HCT116 (cell line): ENCODE measurements around the gene ELAVL2. TPM values are rescaled to one million over a fixed set of nuclear protein-coding genes. Genes with fewer than 3 reads are reported as not detected.

Experiments used
- ATAC-seq: fragments of 200-7000 bp; cut with Tn5 transposase; 2 replicates; pipeline ENCODE4 v1.9.1; 2020; ENCODE audit warnings: mild to moderate bottlenecking, moderate library complexity
- BruUV-seq: library from RNA; stranded (reverse); fragments of 400-500 nt; replicated peaks from 2 replicates; lab custom pipeline; 2021; lab: Mats Ljungman, UMichigan
- CTCF ChIA-PET: fragments of 300-600 bp; sonication (Branson Sonifier 250); formaldehyde crosslinking; loops from one replicate; lab custom pipeline; 2021; ENCODE audit warnings: antibody characterized with exemption; lab: Charles Lee
- POLR2A ChIA-PET: fragments of 300-600, 350-600 bp; sonication (Branson Sonifier 250); formaldehyde crosslinking; loops from one replicate; lab custom pipeline; 2021; ENCODE audit warnings: antibody characterized with exemption; lab: Charles Lee
- RAD21 ChIA-PET, 2 experiments: fragments of 300-600 bp; sonication (Branson Sonifier 250); formaldehyde crosslinking; loops; one replicate each; lab custom pipeline; 2023; ENCODE audit warnings: low total read pairs in 2 of 2; ENCODE audit not compliant: uncharacterized antibody in 2 of 2, unreplicated experiment in 2 of 2, low non-redundant PET in 1 of 2; lab: Charles Lee
- DNase-seq: peaks from one replicate; pipeline ENCODE4 v3.0.0-alpha.2; 2010; ENCODE audit warnings: low read depth, low spot score
- H2AFZ ChIP-seq: fragments of 200-600 bp; shearing (Covaris generic), sonication (generic); 2 replicates; pipeline ENCODE4 v1.6.1; 2017; ENCODE audit warnings: low read depth, mixed run types, mixed read lengths, antibody characterized with exemption, low read length; ENCODE audit not compliant: poor library complexity, severe bottlenecking
- H3K27ac ChIP-seq: 2 replicates; pipeline ENCODE4 v1.5.1; 2012; ENCODE audit warnings: low read depth, low read length
- H3K27me3 ChIP-seq: fragments of 200-600 bp; sonication (generic); 2 replicates; pipeline ENCODE4 v1.6.1; 2016; ENCODE audit warnings: mixed run types, low read length, mixed read lengths; ENCODE audit not compliant: insufficient read depth
- H3K36me3 ChIP-seq, 2 experiments: fragments of 200-500 bp in 1 of 2; fragments of 200-600 bp in 1 of 2; sonication (Bioruptor generic) in 1 of 2; sonication (generic) in 1 of 2; 2 replicates each; pipeline versions ENCODE4 v1.5.1 to v1.6.1; 2014 to 2016; ENCODE audit warnings: low read length in 2 of 2, inconsistent platforms in 1 of 2, mixed read lengths in 1 of 2, mixed run types in 1 of 2; ENCODE audit not compliant: insufficient read depth in 2 of 2, control insufficient read depth in 1 of 2
- H3K4me1 ChIP-seq, 2 experiments: fragments of 200-600 bp in 1 of 2; sonication (generic) in 1 of 2; 2 replicates each; pipeline versions ENCODE4 v1.5.1 to v1.6.1; 2012 to 2017; ENCODE audit warnings: low read length in 2 of 2, inconsistent platforms in 1 of 2, mild to moderate bottlenecking in 1 of 2, mixed read lengths in 1 of 2, mixed run types in 1 of 2, moderate library complexity in 1 of 2; ENCODE audit not compliant: insufficient read depth in 2 of 2, control insufficient read depth in 1 of 2
- H3K4me2 ChIP-seq: fragments of 200-600 bp; sonication (generic); 2 replicates; pipeline ENCODE4 v1.6.1; 2017; ENCODE audit warnings: mixed run types, low read length, mixed read lengths
- H3K4me3 ChIP-seq, 2 experiments: fragments of 200-600 bp in 1 of 2; sonication (generic) in 1 of 2; replicated peaks in 1 of 2; 2 replicates each; pipeline ENCODE4 v1.5.1; 2011 to 2016; ENCODE audit warnings: low read length in 2 of 2, control low read depth in 1 of 2, low read depth in 1 of 2, mild to moderate bottlenecking in 1 of 2, mixed read lengths in 1 of 2, mixed run types in 1 of 2
- H3K79me2 ChIP-seq: fragments of 200-600 bp; sonication (generic); 2 replicates; pipeline ENCODE4 v1.6.1; 2017; ENCODE audit warnings: mild to moderate bottlenecking, mixed run types, low read length, moderate library complexity, mixed read lengths; ENCODE audit not compliant: insufficient read depth
- H3K9ac ChIP-seq: fragments of 200-600 bp; sonication (generic); 2 replicates; pipeline ENCODE4 v1.6.1; 2016; ENCODE audit warnings: low read length, mixed read lengths
- H3K9me2 ChIP-seq: fragments of 200-600 bp; sonication (generic), shearing (Covaris generic); 2 replicates; pipeline ENCODE4 v1.6.1; 2017; ENCODE audit warnings: mixed run types, mild to moderate bottlenecking, moderate library complexity; ENCODE audit not compliant: insufficient read depth
- H3K9me3 ChIP-seq, 2 experiments: fragments of 200-500 bp in 1 of 2; fragments of 200-600 bp in 1 of 2; sonication (Bioruptor generic) in 1 of 2; sonication (generic) in 1 of 2; 2 replicates each; pipeline ENCODE4 v1.6.1; 2014 to 2017; ENCODE audit warnings: low read length in 2 of 2, mixed read lengths in 2 of 2, inconsistent platforms in 1 of 2, low read depth in 1 of 2, mild to moderate bottlenecking in 1 of 2, mixed run types in 1 of 2, moderate library complexity in 1 of 2; ENCODE audit not compliant: control insufficient read depth in 1 of 2, insufficient read depth in 1 of 2
- H4K20me1 ChIP-seq: fragments of 200-600 bp; sonication (generic), shearing (Covaris generic); 2 replicates; pipeline ENCODE4 v1.6.1; 2017; ENCODE audit warnings: mixed run types, mild to moderate bottlenecking, moderate library complexity; ENCODE audit not compliant: insufficient read depth
- CBX3 ChIP-seq: IDR thresholded peaks from 2 replicates; pipeline ENCODE4 v1.6.1; 2012; ENCODE audit warnings: low read depth
- ELF1 ChIP-seq: IDR thresholded peaks from 2 replicates; pipeline ENCODE4 v1.6.1; 2012; ENCODE audit warnings: low read depth, borderline replicate concordance
- EZH2 ChIP-seq: fragments of 200-600 bp; sonication (generic); IDR thresholded peaks from 2 replicates; pipeline ENCODE4 v1.6.1; 2017; ENCODE audit warnings: antibody characterized with exemption, mixed run types
- FOSL1 ChIP-seq: IDR thresholded peaks from 2 replicates; pipeline ENCODE4 v1.6.1; 2012; ENCODE audit warnings: low read depth
- JUND ChIP-seq: IDR thresholded peaks from 2 replicates; pipeline ENCODE4 v1.6.1; 2012
- POLR2A ChIP-seq: IDR thresholded peaks from 2 replicates; pipeline ENCODE4 v1.7.0; 2011; ENCODE audit warnings: borderline replicate concordance; ENCODE audit not compliant: insufficient read depth, insufficient read length; ENCODE audit errors: extremely low read depth
- RAD21 ChIP-seq: IDR thresholded peaks from 2 replicates; pipeline ENCODE4 v1.6.1; 2012; ENCODE audit warnings: low read depth, mild to moderate bottlenecking
- SP1 ChIP-seq: IDR thresholded peaks from 2 replicates; pipeline ENCODE4 v1.6.1; 2012; ENCODE audit warnings: low read depth
- SRF ChIP-seq: IDR thresholded peaks from 2 replicates; pipeline ENCODE4 v1.6.1; 2012; ENCODE audit warnings: low read depth
- TCF7L2 ChIP-seq: IDR thresholded peaks from 2 replicates; pipeline ENCODE4 v1.7.0; 2011; ENCODE audit warnings: borderline replicate concordance, inconsistent platforms; ENCODE audit not compliant: insufficient read depth, insufficient read length; ENCODE audit errors: extremely low read depth
- YY1 ChIP-seq: IDR thresholded peaks from 2 replicates; pipeline ENCODE4 v1.6.1; 2011; ENCODE audit warnings: low read length, low read depth, moderate library complexity, mild to moderate bottlenecking; ENCODE audit not compliant: insufficient replicate concordance; ENCODE audit errors: extremely low read depth
- ZNF274 ChIP-seq: fragments of 200-500 bp; sonication (Bioruptor generic); IDR thresholded peaks from 2 replicates; pipeline ENCODE4 v1.6.1; 2014; ENCODE audit warnings: mild to moderate bottlenecking, low read depth, low read length, inconsistent platforms
- intact Hi-C: fragments of 100-400 bp; cut with micrococcal nuclease; formaldehyde crosslinking; loops from 2 replicates; pipeline ENCODE4 v1.10.0; 2022
- total RNA-seq: library from RNA; stranded (reverse); gene quantifications from one replicate; pipeline ENCODE4 v1.2.1, GENCODE V29; 2021; ENCODE audit not compliant: unreplicated experiment
- TF ChIP-seq, protein P1 (sequence below), 3 experiments: fragments of 200-600 bp in 1 of 3; sonication (generic) in 1 of 3; IDR thresholded peaks in 2 of 3; conservative IDR thresholded peaks in 1 of 3; 2 replicates each; pipeline ENCODE4 v1.5.1; 2012 to 2017; ENCODE audit warnings: low read depth in 2 of 3, low read length in 2 of 3, antibody characterized with exemption in 1 of 3, borderline replicate concordance in 1 of 3, control low read depth in 1 of 3, mild to moderate bottlenecking in 1 of 3, mixed read lengths in 1 of 3, mixed run types in 1 of 3, moderate library complexity in 1 of 3; ENCODE audit not compliant: insufficient read depth in 1 of 3
- TF ChIP-seq, protein P2 (sequence below): IDR thresholded peaks from 2 replicates; pipeline ENCODE4 v1.6.1; 2012
- TF ChIP-seq, protein P3 (sequence below): IDR thresholded peaks from 2 replicates; pipeline ENCODE4 v1.6.1; 2012
- TF ChIP-seq, protein P4 (sequence below): IDR thresholded peaks from 2 replicates; pipeline ENCODE4 v1.6.1; 2012; ENCODE audit warnings: low read depth

The ELAVL2 gene
- total RNA-seq, 1 experiment from 2014 or later = not detected

DNA sequence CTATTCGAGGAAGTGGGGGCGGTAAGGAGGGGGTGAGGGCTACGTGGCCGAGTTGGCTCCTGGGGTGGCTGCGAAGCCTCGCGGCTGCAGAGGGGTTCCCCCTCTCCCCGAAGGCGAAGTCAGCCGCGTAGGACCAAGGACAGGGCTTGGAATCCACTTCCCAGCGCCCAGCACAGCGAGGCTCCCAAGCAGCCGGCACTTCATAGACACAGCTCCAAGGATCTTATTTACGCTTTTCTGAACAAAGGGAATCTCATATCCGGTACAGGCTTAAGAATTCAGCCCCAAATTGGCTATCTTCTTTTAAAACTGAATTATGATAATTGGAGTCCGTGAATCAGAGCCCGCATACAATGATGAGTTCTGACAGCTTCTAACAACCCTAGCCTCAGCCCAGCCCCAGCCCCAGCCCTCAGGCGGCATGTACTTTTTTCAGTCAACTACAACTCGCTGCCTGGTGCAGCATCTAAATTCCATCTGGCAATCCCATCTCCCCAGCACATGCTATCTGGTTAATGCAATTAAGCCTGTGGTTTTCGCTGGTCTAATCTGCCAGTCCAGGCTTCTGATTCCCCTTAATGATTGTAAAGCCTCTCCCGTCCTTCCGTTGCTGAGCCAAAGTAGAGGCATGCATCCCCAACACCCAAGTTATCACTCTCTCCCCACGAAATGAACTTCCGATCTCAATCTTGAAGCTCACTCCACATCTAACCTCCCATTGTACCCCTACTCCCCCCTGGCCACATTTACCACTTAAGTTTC is 1.0 kb downstream of the ELAVL2 start:
- Histone ChIP-seq H3K4me2 (no peak overlapping the region), H3K9ac (no peak overlapping the region), H2AFZ (no peak overlapping the region), H3K36me3 (no peaks in the 10 kb centered on the region; a peak in 1 of 4 replicates), H3K79me2 (no peaks in the 10 kb centered on the region), H4K20me1 (no peaks in the 10 kb centered on the region), H3K27me3 (no peaks in the 10 kb centered on the region), H3K4me3 (no peak overlapping the region), H3K27ac (no peak overlapping the region), H3K9me3 (peaks cover 0 to 7% of the 10 kb centered on the region in 2 experiments; a peak in 2 of 4 replicates), H3K4me1 (no peaks in the 10 kb centered on the region), H3K9me2 (no peaks in the 10 kb centered on the region)
- intact Hi-C loops = no loop called here
- ChIA-PET POLR2A (no interaction called here), RAD21 (no interaction called here), CTCF (no interaction called here)
- TF ChIP-seq YY1 = no peak
- no peak for TF ChIP-seq SRF
- TF ChIP-seq, protein P1, sequence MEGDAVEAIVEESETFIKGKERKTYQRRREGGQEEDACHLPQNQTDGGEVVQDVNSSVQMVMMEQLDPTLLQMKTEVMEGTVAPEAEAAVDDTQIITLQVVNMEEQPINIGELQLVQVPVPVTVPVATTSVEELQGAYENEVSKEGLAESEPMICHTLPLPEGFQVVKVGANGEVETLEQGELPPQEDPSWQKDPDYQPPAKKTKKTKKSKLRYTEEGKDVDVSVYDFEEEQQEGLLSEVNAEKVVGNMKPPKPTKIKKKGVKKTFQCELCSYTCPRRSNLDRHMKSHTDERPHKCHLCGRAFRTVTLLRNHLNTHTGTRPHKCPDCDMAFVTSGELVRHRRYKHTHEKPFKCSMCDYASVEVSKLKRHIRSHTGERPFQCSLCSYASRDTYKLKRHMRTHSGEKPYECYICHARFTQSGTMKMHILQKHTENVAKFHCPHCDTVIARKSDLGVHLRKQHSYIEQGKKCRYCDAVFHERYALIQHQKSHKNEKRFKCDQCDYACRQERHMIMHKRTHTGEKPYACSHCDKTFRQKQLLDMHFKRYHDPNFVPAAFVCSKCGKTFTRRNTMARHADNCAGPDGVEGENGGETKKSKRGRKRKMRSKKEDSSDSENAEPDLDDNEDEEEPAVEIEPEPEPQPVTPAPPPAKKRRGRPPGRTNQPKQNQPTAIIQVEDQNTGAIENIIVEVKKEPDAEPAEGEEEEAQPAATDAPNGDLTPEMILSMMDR (IDR thresholded peaks at IDR 0.05 in 2 of 3, conservative IDR thresholded peaks at IDR 0.05 in 1 of 3; ENCODE audit: borderline replicate concordance in 1 of 3, insufficient read depth in 1 of 3, low read depth in 2 of 3, low read length in 2 of 3) = no peak
- no peak for TF ChIP-seq ZNF274
- no peak for TF ChIP-seq SP1
- no peak for TF ChIP-seq EZH2
- TF ChIP-seq, protein P2, sequence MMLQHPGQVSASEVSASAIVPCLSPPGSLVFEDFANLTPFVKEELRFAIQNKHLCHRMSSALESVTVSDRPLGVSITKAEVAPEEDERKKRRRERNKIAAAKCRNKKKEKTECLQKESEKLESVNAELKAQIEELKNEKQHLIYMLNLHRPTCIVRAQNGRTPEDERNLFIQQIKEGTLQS = no peak
- TF ChIP-seq POLR2A = no peak
- TF ChIP-seq, protein P3, sequence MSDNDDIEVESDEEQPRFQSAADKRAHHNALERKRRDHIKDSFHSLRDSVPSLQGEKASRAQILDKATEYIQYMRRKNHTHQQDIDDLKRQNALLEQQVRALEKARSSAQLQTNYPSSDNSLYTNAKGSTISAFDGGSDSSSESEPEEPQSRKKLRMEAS = no peak
- no peak for TF ChIP-seq RAD21
- TF ChIP-seq FOSL1 = no peak
- no peak for TF ChIP-seq TCF7L2
- no peak for TF ChIP-seq ELF1
- TF ChIP-seq CBX3 = no peak
- TF ChIP-seq, protein P4, sequence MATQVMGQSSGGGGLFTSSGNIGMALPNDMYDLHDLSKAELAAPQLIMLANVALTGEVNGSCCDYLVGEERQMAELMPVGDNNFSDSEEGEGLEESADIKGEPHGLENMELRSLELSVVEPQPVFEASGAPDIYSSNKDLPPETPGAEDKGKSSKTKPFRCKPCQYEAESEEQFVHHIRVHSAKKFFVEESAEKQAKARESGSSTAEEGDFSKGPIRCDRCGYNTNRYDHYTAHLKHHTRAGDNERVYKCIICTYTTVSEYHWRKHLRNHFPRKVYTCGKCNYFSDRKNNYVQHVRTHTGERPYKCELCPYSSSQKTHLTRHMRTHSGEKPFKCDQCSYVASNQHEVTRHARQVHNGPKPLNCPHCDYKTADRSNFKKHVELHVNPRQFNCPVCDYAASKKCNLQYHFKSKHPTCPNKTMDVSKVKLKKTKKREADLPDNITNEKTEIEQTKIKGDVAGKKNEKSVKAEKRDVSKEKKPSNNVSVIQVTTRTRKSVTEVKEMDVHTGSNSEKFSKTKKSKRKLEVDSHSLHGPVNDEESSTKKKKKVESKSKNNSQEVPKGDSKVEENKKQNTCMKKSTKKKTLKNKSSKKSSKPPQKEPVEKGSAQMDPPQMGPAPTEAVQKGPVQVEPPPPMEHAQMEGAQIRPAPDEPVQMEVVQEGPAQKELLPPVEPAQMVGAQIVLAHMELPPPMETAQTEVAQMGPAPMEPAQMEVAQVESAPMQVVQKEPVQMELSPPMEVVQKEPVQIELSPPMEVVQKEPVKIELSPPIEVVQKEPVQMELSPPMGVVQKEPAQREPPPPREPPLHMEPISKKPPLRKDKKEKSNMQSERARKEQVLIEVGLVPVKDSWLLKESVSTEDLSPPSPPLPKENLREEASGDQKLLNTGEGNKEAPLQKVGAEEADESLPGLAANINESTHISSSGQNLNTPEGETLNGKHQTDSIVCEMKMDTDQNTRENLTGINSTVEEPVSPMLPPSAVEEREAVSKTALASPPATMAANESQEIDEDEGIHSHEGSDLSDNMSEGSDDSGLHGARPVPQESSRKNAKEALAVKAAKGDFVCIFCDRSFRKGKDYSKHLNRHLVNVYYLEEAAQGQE = no peak
- TF ChIP-seq JUND = no peak
- DNase-seq (no peak), ATAC-seq (no peak)
- BruUV-seq = no TSS peak
